Measurements from ENCODE around the gene CCDC9. TPM values are rescaled to one million over a fixed set of nuclear protein-coding genes. Genes with fewer than 3 reads are reported as not detected.
"Not testable (repeated sequence)": the region's sequence is repeated elsewhere in the genome, so short reads cannot be mapped to it uniquely, and the experiment has no call there.

CCDC9 gene
- total RNA-seq, 2 donors from 2014 or later = 31.6 to 33.5 TPM

DNA sequence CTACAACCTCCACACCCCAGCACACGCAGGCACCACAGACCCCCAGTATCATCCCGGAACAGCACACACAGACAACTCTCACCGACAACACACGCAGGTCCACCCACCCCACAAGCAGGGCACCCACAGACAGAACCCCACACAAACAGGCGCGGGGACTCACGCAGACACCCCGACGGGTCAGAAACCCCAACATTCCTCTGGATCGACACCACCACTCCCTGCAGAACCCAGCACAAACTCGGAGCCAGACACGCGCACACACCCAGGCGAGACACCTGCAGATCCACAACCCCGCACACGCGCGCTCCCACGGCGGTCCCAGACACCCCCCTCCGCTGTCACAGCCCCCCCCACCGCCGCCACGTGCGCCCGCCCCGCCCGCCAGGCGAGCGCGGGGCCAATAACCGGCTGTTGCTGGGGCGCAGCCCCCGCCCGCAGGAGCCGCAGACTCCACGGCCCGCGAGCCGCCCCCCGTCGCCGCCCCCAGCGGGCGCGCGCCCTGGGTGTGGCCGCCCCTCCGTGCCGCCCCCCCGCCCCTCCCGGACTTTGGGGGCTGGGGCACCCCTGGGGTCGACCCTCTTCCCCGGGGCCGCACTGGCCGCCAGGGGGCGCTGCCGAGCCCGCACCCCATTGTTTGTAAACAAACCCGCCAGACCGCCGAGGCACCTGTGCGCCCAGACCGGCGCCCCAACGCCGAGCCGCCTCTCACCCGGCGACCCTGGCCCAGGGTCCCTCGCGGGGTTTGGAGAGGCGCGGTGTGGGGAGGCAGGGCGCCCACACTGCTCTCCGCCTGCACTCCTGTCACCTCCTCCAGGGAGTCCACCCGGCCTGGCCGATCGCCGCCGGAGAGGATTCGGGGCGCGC lies 26.0 kb upstream of the CCDC9 start:
- intact Hi-C loops (cut with DNase I) = no loop called here

DNA sequence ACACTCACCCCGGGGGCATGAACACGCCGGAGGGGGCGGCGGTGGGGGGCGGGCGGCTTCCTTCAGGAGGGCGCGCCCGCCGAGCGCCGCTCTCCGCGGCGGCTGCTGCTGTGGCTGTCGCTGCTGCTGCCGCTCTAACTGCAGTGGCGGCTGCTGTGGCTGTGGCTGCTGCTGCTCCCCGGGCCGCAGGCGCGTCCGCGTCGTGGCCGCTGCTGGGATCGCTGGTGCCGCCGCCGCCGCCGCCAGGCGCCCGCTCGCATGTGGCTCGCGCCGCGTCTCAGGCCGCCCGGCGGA lies 25.5 kb upstream of the CCDC9 start, which contains the start of gene BBC3:
TSS of gene BBC3 (minus strand) at position 279 of the 294 bp plus-strand sequence. CDS start 2,768 bp downstream, outside the sequence.
- no peak for DNase-seq (ENCODE audit: low spot score)
- intact Hi-C loops (cut with DNase I) = no loop called here

More for the DNA sequence above, 26.0 kb upstream of the CCDC9 start:
- DNase-seq (ENCODE audit: low spot score) = peak; percentile 91

- intact Hi-C loops (cut with DNase I) = no loop called here
- DNase-seq (ENCODE audit: low spot score) = peak; percentile 96
Measured at GRCh38 chr19:47231215-47232054, 24.9 kb upstream of the CCDC9 start.

- DNase-seq (ENCODE audit: low spot score) = no peak
- intact Hi-C loops (cut with DNase I) = no loop called here
Measured at GRCh38 chr19:47232422-47233211, 23.7 kb upstream of the CCDC9 start.

DNA sequence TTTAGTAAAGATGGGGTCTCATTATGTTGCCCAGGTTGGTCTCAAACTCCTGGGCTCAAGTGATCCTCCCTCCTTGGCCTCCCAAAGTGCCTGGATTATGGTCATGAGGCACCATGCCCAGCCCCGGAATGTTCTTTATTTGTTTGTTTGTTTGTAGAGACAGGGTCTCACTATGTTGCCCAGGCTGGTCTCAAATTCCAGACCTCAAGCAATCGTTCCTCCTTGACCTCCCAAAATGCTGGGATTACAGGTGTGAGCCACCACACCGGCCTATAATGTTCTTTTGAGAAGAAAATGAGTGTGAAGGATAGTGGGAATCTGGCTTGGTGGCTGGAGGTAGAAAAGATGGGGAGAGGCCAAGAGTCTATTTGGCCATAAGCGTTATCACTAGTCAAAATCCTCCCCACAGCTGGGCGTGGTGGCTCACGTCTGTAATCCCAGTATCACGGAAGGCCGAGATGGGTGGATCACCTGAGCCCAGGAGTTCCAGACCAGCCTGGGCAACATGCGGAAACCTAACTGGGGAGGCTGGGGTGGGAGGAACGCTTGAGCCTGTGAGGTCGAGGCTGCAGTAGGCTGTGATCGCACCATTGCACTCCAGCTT lies 20.2 kb upstream of the CCDC9 start:
- intact Hi-C loops (cut with DNase I) = no loop called here
- no peak for DNase-seq (ENCODE audit: low spot score)

GRCh38 chr19:47239152-47239551 lies 17.2 kb upstream of the CCDC9 start:
- intact Hi-C loops (cut with DNase I) = no loop called here
- no peak for DNase-seq (ENCODE audit: low spot score)

- intact Hi-C loops (cut with DNase I) = loop anchor here (5.0 to 10.0 kb wide), 2 partner anchors 95 to 1093 kb away; no protein-coding TSS in a partner anchor
- no peak for DNase-seq (ENCODE audit: low spot score)
Measured at GRCh38 chr19:47239610-47240296, 16.6 kb upstream of the CCDC9 start.

GRCh38 chr19:47240556-47240955 lies 15.8 kb upstream of the CCDC9 start:
- intact Hi-C loops (cut with DNase I) = loop anchor here (5.0 to 10.0 kb wide), 2 partner anchors 96 to 1092 kb away; no protein-coding TSS in a partner anchor
- DNase-seq (ENCODE audit: low spot score) = no peak

DNA sequence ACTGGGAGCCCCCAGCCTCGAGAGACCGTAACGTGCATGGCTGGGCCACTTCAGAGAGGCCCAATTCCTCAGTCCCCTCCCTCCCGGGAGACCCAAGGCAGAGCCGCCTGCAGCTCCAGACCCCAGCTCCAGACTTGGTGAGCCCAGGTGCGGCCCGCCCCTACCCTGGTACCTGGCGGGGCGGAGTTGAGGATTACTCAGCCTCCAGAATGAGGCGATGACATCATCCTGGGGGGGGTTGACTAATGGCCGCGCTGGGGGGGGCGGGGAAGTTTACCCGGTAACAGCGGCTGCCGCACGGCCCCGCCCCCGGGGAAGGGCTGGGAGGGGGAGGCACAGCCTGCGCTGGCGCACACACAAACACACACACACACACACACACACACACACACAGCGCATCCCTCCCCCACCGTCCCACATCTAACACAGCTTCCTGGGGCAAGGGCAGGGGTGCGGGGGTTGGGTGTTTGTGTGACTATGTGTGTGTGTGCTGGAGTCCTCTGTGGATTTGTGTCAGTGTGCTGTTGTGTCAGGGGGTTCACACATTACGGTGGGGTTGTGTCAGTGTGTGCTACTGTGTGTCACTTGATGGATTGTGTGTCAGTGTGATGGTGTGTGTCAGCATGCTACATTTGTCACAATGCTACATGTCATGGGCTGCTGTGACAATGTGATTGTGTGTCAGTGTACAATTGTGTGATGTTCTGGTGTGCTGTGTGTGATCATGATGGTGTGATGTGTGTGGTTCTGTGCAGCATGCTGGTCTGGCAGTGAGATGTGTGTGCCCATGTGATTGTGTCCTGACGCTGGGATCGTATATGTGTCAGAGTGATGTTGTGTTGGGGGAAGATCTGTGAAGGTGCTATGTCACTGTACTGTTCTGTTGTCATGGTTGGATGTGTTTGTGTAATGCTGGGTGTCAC lies 15.1 kb upstream of the CCDC9 start:
- intact Hi-C loops (cut with DNase I) = loop anchor here (5.0 to 10.0 kb wide), 2 partner anchors 96 to 1091 kb away; no protein-coding TSS in a partner anchor
- no peak for DNase-seq (ENCODE audit: low spot score)

GRCh38 chr19:47241919-47242577 lies 14.3 kb upstream of the CCDC9 start:
- intact Hi-C loops (cut with DNase I) = loop anchor here (5.0 to 10.0 kb wide), 2 partner anchors 97 to 1090 kb away; no protein-coding TSS in a partner anchor

GRCh38 chr19:47243364-47243775 lies 13.0 kb upstream of the CCDC9 start:
- intact Hi-C loops (cut with DNase I) = loop anchor here (5.0 to 10.0 kb wide), 2 partner anchors 99 to 1089 kb away; no protein-coding TSS in a partner anchor
- DNase-seq (ENCODE audit: low spot score) = no peak

More at GRCh38 chr19:47241919-47242577, 14.3 kb upstream of the CCDC9 start:
- no peak for DNase-seq (ENCODE audit: low spot score)

- intact Hi-C loops (cut with DNase I) = loop anchor here (5.0 to 10.0 kb wide), 2 partner anchors 99 to 1088 kb away; no protein-coding TSS in a partner anchor
- DNase-seq (ENCODE audit: low spot score) = peak; percentile 98
Measured at GRCh38 chr19:47243776-47244547, 12.4 kb upstream of the CCDC9 start.

- peak; percentile 95 for DNase-seq (ENCODE audit: low spot score)
- intact Hi-C loops (cut with DNase I) = loop anchor here (5.0 to 10.0 kb wide), 2 partner anchors 95 to 103 kb away; no protein-coding TSS in a partner anchor
Measured at GRCh38 chr19:47247308-47247990, 8.9 kb upstream of the CCDC9 start.

- DNase-seq (ENCODE audit: low spot score) = not testable (repeated sequence)
- intact Hi-C loops (cut with DNase I) = loop anchor here in 1 of 2 donors (2.0 kb wide), 1 partner anchor 40 kb away; no protein-coding TSS in a partner anchor
Measured at GRCh38 chr19:47253016-47253415, 3.3 kb upstream of the CCDC9 start.

DNA sequence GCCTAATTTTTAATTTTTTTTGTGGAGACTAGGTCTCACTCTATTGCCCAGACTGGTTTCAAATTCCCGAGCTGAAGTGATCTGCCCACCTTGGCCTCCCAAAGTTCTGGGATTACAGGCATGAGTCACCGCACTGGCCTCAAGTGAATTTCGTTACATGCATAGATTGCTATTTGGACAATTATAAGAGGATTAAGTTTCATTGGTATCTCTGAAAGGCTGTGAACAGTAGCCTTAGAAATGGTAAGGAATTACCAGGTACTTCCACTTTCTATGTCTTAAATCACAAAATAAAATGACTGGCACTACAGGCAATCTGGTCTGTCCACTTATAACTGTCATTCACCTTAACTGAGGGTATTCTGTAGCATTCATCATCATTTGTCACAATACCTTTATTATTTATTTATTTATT lies 2.9 kb upstream of the CCDC9 start:
- DNase-seq (ENCODE audit: low spot score) = no peak
- intact Hi-C loops (cut with DNase I) = loop anchor here in 1 of 2 donors (2.0 kb wide), 1 partner anchor 41 kb away; no protein-coding TSS in a partner anchor
